ENCODE measurements around the gene UBE3A. TPM values are rescaled to one million over a fixed set of nuclear protein-coding genes. Genes with fewer than 3 reads are reported as not detected.

Gene UBE3A
- total RNA-seq, 3 donors from 2014 or later (not counting 1 experiment from before 2014, with no cell fraction given) = 119 to 131 (median 122) TPM

GRCh38 chr15:25331860-25332259 lies 107.0 kb downstream of the UBE3A start:
- H3K27me3 Mint-ChIP-seq (ENCODE audit: low read depth in 2 of 2) = no peaks in the 10 kb centered on the region
- H3K4me3 Mint-ChIP-seq = no peak overlapping the region
- Histone ChIP-seq H3K4me3 (ENCODE audit: low read length) (no peak overlapping the region), H3K27me3 (ENCODE audit: control insufficient read depth, insufficient read depth, low read length) (no peaks in the 10 kb centered on the region), H3K36me3 (ENCODE audit: control insufficient read depth, insufficient read depth, low read length) (peaks cover 3% of the 10 kb centered on the region), H3K27ac (ENCODE audit: low read length) (no peak overlapping the region), H3K4me1 (ENCODE audit: control insufficient read depth, insufficient read depth, low read length) (no peaks in the 10 kb centered on the region), H3K9me3 (ENCODE audit: control insufficient read depth, insufficient read depth, low read length) (no peaks in the 10 kb centered on the region)
- no peaks in the 10 kb centered on the region for H3K9me3 Mint-ChIP-seq
- intact Hi-C loops (cut with micrococcal nuclease) = no loop called here
- peaks cover 12% of the 10 kb centered on the region for H3K36me3 Mint-ChIP-seq
- 100% methylated on average over 2 of the region's 2 CpGs for WGBS (ENCODE audit: insufficient coverage)
- peaks cover 0 to 9% of the 10 kb centered on the region in 2 donors for H3K4me1 Mint-ChIP-seq
- TF ChIP-seq, protein P1, sequence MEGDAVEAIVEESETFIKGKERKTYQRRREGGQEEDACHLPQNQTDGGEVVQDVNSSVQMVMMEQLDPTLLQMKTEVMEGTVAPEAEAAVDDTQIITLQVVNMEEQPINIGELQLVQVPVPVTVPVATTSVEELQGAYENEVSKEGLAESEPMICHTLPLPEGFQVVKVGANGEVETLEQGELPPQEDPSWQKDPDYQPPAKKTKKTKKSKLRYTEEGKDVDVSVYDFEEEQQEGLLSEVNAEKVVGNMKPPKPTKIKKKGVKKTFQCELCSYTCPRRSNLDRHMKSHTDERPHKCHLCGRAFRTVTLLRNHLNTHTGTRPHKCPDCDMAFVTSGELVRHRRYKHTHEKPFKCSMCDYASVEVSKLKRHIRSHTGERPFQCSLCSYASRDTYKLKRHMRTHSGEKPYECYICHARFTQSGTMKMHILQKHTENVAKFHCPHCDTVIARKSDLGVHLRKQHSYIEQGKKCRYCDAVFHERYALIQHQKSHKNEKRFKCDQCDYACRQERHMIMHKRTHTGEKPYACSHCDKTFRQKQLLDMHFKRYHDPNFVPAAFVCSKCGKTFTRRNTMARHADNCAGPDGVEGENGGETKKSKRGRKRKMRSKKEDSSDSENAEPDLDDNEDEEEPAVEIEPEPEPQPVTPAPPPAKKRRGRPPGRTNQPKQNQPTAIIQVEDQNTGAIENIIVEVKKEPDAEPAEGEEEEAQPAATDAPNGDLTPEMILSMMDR (IDR thresholded peaks at IDR 0.05) = no peak
- H3K27ac Mint-ChIP-seq = no peak overlapping the region
- ATAC-seq (no peak), DNase-seq (no peak)

GRCh38 chr15:25331404-25331803 lies 107.4 kb downstream of the UBE3A start:
- H3K4me3 Mint-ChIP-seq = no peak overlapping the region
- 98% methylated on average over 2 of the region's 2 CpGs for whole genome bisulfite sequencing (ENCODE audit: insufficient coverage)
- ATAC-seq (no peak), DNase-seq (no peak)
- TF ChIP-seq, protein P1 (IDR thresholded peaks at IDR 0.05) = no peak
- no peak overlapping the region for H3K27ac Mint-ChIP-seq
- Histone ChIP-seq H3K9me3 (ENCODE audit: control insufficient read depth, insufficient read depth, low read length) (no peaks in the 10 kb centered on the region), H3K27ac (ENCODE audit: low read length) (no peak overlapping the region), H3K4me1 (ENCODE audit: control insufficient read depth, insufficient read depth, low read length) (no peaks in the 10 kb centered on the region), H3K4me3 (ENCODE audit: low read length) (no peak overlapping the region), H3K36me3 (ENCODE audit: control insufficient read depth, insufficient read depth, low read length) (peaks cover 3% of the 10 kb centered on the region), H3K27me3 (ENCODE audit: control insufficient read depth, insufficient read depth, low read length) (no peaks in the 10 kb centered on the region)
- H3K36me3 Mint-ChIP-seq = peaks cover 12% of the 10 kb centered on the region
- H3K27me3 Mint-ChIP-seq (ENCODE audit: low read depth in 2 of 2) = no peaks in the 10 kb centered on the region
- H3K4me1 Mint-ChIP-seq = peaks cover 0 to 9% of the 10 kb centered on the region in 2 donors
- H3K9me3 Mint-ChIP-seq = no peaks in the 10 kb centered on the region
- intact Hi-C loops (cut with micrococcal nuclease) = no loop called here

DNA sequence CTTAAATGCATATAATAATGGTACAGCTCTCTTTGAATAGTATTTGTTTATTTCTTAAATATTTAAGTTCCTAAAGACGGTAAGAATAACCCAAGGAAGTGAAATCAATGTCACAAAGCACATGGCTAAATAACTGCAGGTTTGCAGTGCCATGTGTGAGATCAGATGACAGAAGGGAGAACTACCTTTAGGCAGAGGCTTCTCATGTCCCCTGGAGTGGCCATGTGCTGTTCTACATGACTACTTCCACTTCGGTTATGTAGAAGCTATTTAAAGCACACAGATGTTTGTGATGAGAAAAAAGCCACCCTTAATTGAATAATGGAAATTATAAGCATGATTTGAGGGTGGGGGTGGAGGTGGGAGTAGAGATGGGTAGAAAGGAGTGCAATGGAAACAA lies 109.1 kb downstream of the UBE3A start:
- intact Hi-C loops (cut with micrococcal nuclease) = no loop called here
- H3K4me1 ChIP-seq (ENCODE audit: control insufficient read depth, insufficient read depth, low read length) = no peaks in the 10 kb centered on the region
- H3K27me3 Mint-ChIP-seq (ENCODE audit: low read depth in 2 of 2) = no peaks in the 10 kb centered on the region
- no peak overlapping the region for H3K27ac ChIP-seq (ENCODE audit: low read length)
- no peak overlapping the region for H3K4me3 Mint-ChIP-seq
- H3K27me3 ChIP-seq (ENCODE audit: control insufficient read depth, insufficient read depth, low read length) = no peaks in the 10 kb centered on the region
- no peak overlapping the region for H3K27ac Mint-ChIP-seq
- H3K9me3 Mint-ChIP-seq = no peaks in the 10 kb centered on the region
- WGBS (ENCODE audit: insufficient coverage) = 100% methylated on average over 1 of the region's 2 CpGs
- no peaks in the 10 kb centered on the region for H3K9me3 ChIP-seq (ENCODE audit: control insufficient read depth, insufficient read depth, low read length)
- H3K4me1 Mint-ChIP-seq = peaks cover 0 to 9% of the 10 kb centered on the region in 2 donors
- H3K36me3 Mint-ChIP-seq = peaks cover 1% of the 10 kb centered on the region
- DNase-seq (no peak), ATAC-seq (no peak)
- H3K4me3 ChIP-seq (ENCODE audit: low read length) = no peak overlapping the region
- TF ChIP-seq, protein P1 (IDR thresholded peaks at IDR 0.05) = no peak
- H3K36me3 ChIP-seq (ENCODE audit: control insufficient read depth, insufficient read depth, low read length) = peaks cover 3% of the 10 kb centered on the region

DNA sequence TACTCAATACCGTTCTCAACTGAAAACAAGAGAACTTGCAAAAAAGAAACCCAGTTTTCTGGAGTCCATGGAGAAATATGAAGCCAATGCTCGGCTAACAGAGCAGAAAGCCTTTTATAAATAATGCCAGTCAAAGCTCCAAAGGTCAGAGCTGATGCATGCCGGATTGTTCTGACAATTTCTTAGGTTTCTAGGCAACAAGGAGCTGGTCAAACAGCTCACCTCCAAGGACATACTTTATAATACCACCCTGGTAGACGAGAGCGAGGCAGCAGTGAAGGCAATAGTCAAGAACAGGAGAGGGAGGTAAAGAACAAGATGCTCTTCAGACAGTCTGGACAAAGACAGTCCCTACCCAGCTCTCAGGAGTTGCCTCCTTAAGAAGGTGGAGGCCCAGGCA lies 111.1 kb downstream of the UBE3A start:
- 94% methylated on average over 5 of the region's 5 CpGs for WGBS (ENCODE audit: insufficient coverage)
- ATAC-seq (no peak), DNase-seq (no peak)
- Mint-ChIP-seq H3K9me3 (no peaks in the 10 kb centered on the region), H3K27ac (no peak overlapping the region), H3K36me3 (peaks cover 6% of the 10 kb centered on the region), H3K4me3 (no peak overlapping the region), H3K4me1 (peaks cover 0 to 9% of the 10 kb centered on the region in 2 donors), H3K27me3 (ENCODE audit: low read depth in 2 of 2) (no peaks in the 10 kb centered on the region)
- H3K36me3 ChIP-seq (ENCODE audit: control insufficient read depth, insufficient read depth, low read length) = no peaks in the 10 kb centered on the region
- no peaks in the 10 kb centered on the region for H3K4me1 ChIP-seq (ENCODE audit: control insufficient read depth, insufficient read depth, low read length)
- no peaks in the 10 kb centered on the region for H3K9me3 ChIP-seq (ENCODE audit: control insufficient read depth, insufficient read depth, low read length)
- no peak overlapping the region for H3K27ac ChIP-seq (ENCODE audit: low read length)
- TF ChIP-seq, protein P1 (IDR thresholded peaks at IDR 0.05) = no peak
- no peaks in the 10 kb centered on the region for H3K27me3 ChIP-seq (ENCODE audit: control insufficient read depth, insufficient read depth, low read length)
- H3K4me3 ChIP-seq (ENCODE audit: low read length) = no peak overlapping the region
- intact Hi-C loops (cut with micrococcal nuclease) = no loop called here
